SK-N-SH (cell line): Measurements from ENCODE around the gene ID4. TPM values are rescaled to one million over a fixed set of nuclear protein-coding genes. Genes with fewer than 3 reads are reported as not detected.

Source experiments
- CTCF ChIA-PET: fragments of 300-600, 350-600 bp; formaldehyde crosslinking; extraction: SDS; loops from one replicate; lab custom pipeline; 2021; lab: Yijun Ruan, JAX
- POLR2A ChIA-PET: fragments of 350-600 bp; sonication (Branson Sonifier 250); formaldehyde crosslinking; extraction: SDS; loops from one replicate; lab custom pipeline; 2020; ENCODE audit warnings: antibody characterized with exemption, inconsistent platforms; lab: Yijun Ruan, JAX
- DNase-seq: peaks from one replicate; pipeline ENCODE4 v3.0.0; 2012
- H2AFZ ChIP-seq: fragments of 200-600 bp; sonication (generic); 2 replicates; pipeline ENCODE4 v1.8.1; 2016; ENCODE audit warnings: antibody characterized with exemption, mild to moderate bottlenecking, low read depth
- H3F3A ChIP-seq: fragments of 200-600 bp; sonication (generic); replicated peaks from 2 replicates; pipeline ENCODE3; 2016; ENCODE audit warnings: antibody characterized with exemption, mild to moderate bottlenecking; ENCODE audit not compliant: insufficient read depth
- H3K27ac ChIP-seq, 2 experiments: fragments of 200-500 bp in 1 of 2; fragments of 200-600 bp in 1 of 2; sonication (Bioruptor generic) in 1 of 2; sonication (generic), shearing (Covaris generic) in 1 of 2; 2 replicates each; pipeline versions ENCODE4 v1.5.1 to v1.6.1; 2014 to 2016; ENCODE audit warnings: low read depth in 2 of 2, inconsistent platforms in 1 of 2, low read length in 1 of 2, mild to moderate bottlenecking in 1 of 2, mixed read lengths in 1 of 2
- H3K27me3 ChIP-seq: fragments of 200-600 bp; sonication (generic), shearing (Covaris generic); 2 replicates; pipeline ENCODE4 v1.6.1; 2016; ENCODE audit warnings: mixed run types; ENCODE audit not compliant: insufficient read depth
- H3K36me3 ChIP-seq, 2 experiments: fragments of 200-500 bp in 1 of 2; fragments of 200-600 bp in 1 of 2; sonication (Bioruptor generic) in 1 of 2; sonication (generic) in 1 of 2; replicated peaks in 1 of 2; 2 replicates each; pipeline versions ENCODE3 to v1.5.1; 2014 to 2016; ENCODE audit warnings: low read length in 1 of 2, mild to moderate bottlenecking in 1 of 2; ENCODE audit not compliant: insufficient read depth in 2 of 2, control insufficient read depth in 1 of 2
- H3K4me1 ChIP-seq, 2 experiments: fragments of 200-500 bp in 1 of 2; fragments of 200-600 bp in 1 of 2; sonication (Bioruptor generic) in 1 of 2; sonication (generic), shearing (Covaris generic) in 1 of 2; 2 replicates each; pipeline versions ENCODE4 v1.5.1 to v1.6.1; 2014 to 2016; ENCODE audit warnings: low read depth in 1 of 2, low read length in 1 of 2, mixed run types in 1 of 2; ENCODE audit not compliant: insufficient read depth in 2 of 2, control insufficient read depth in 1 of 2
- H3K4me2 ChIP-seq: fragments of 200-600 bp; sonication (generic), shearing (Covaris generic); 2 replicates; pipeline ENCODE4 v1.6.1; 2017; ENCODE audit warnings: mixed run types
- H3K4me3 ChIP-seq, 2 experiments: fragments of 200-500 bp in 1 of 2; fragments of 200-600 bp in 1 of 2; sonication (Bioruptor generic) in 1 of 2; sonication (generic), shearing (Covaris generic) in 1 of 2; 2 replicates each; pipeline versions ENCODE4 v1.5.1 to v1.8.1; 2014 to 2016; ENCODE audit warnings: low read depth in 2 of 2, inconsistent platforms in 1 of 2, low read length in 1 of 2, mild to moderate bottlenecking in 1 of 2, mixed read lengths in 1 of 2, moderate library complexity in 1 of 2
- H3K79me2 ChIP-seq: fragments of 200-600 bp; sonication (generic); 2 replicates; pipeline ENCODE4 v1.8.1; 2017; ENCODE audit warnings: mild to moderate bottlenecking; ENCODE audit not compliant: insufficient read depth
- H3K9ac ChIP-seq: fragments of 200-600 bp; sonication (generic); 2 replicates; pipeline ENCODE4 v1.6.1; 2017; ENCODE audit warnings: mixed run types
- H3K9me2 ChIP-seq: fragments of 200-600 bp; sonication (generic); 2 replicates; pipeline ENCODE4 v1.6.1; 2017; ENCODE audit warnings: mixed run types
- H3K9me3 ChIP-seq: fragments of 200-600 bp; sonication (generic); 2 replicates; pipeline ENCODE4 v1.6.1; 2017; ENCODE audit warnings: mixed run types, mild to moderate bottlenecking, moderate library complexity
- H4K20me1 ChIP-seq: fragments of 200-600 bp; sonication (generic); 2 replicates; pipeline ENCODE4 v1.6.1; 2017; ENCODE audit warnings: mild to moderate bottlenecking, mixed run types; ENCODE audit not compliant: insufficient read depth
- ELF1 ChIP-seq: IDR thresholded peaks from 2 replicates; pipeline ENCODE4 v1.4.0; 2012
- EZH2phosphoT487 ChIP-seq: fragments of 200-600 bp; sonication (generic); IDR thresholded peaks from 2 replicates; pipeline ENCODE4 v1.6.1; 2017; ENCODE audit warnings: low read depth, mixed run types, mild to moderate bottlenecking, antibody characterized with exemption, moderate library complexity, borderline replicate concordance
- FOXJ3 ChIP-seq: sonication (generic); formaldehyde crosslinking; IDR thresholded peaks from 2 replicates; pipeline ENCODE4 v1.5.1; 2020; ENCODE audit warnings: mild to moderate bottlenecking, missing genetic modification reagents
- FOXM1 ChIP-seq: IDR thresholded peaks from 2 replicates; pipeline ENCODE4 v1.4.0; 2012; ENCODE audit warnings: low read depth, mild to moderate bottlenecking
- GABPA ChIP-seq: IDR thresholded peaks from 2 replicates; pipeline ENCODE4 v1.4.0; 2012; ENCODE audit warnings: low read depth, mild to moderate bottlenecking
- GATA2 ChIP-seq: sonication (generic); formaldehyde crosslinking; IDR thresholded peaks from 2 replicates; pipeline ENCODE4 v1.5.0; 2020; ENCODE audit warnings: mild to moderate bottlenecking, missing genetic modification reagents
- JUND ChIP-seq: IDR thresholded peaks from 2 replicates; pipeline ENCODE4 v1.4.0; 2012
- MEF2A ChIP-seq: IDR thresholded peaks from 2 replicates; pipeline ENCODE4 v1.4.0; 2012; ENCODE audit warnings: low read depth, borderline replicate concordance
- RCOR1 ChIP-seq: fragments of 150-350 bp; IDR thresholded peaks from 2 replicates; pipeline ENCODE4 v1.6.1; 2017; ENCODE audit warnings: antibody characterized with exemption, low read length
- RXRA ChIP-seq: IDR thresholded peaks from 2 replicates; pipeline ENCODE4 v1.4.0; 2012; ENCODE audit warnings: low read depth, mild to moderate bottlenecking, borderline replicate concordance
- SIN3A ChIP-seq: IDR thresholded peaks from 2 replicates; pipeline ENCODE4 v1.6.1; 2012; ENCODE audit warnings: low read depth, mild to moderate bottlenecking, low read length, moderate library complexity, borderline replicate concordance
- USF2 ChIP-seq: fragments of 150-350 bp; IDR thresholded peaks from 2 replicates; pipeline ENCODE4 v1.6.1; 2017; ENCODE audit warnings: antibody characterized with exemption, low read length, low read depth, borderline replicate concordance
- YY1 ChIP-seq: IDR thresholded peaks from 2 replicates; pipeline ENCODE4 v1.4.0; 2012; ENCODE audit warnings: low read depth, mild to moderate bottlenecking
- WGBS: methylation state at CpG from one replicate; pipeline ENCODE4 v1.1.6; 2017; ENCODE audit warnings: low lambda C conversion rate; 5-methylcytosine and 5-hydroxymethylcytosine counted together
- polyA plus RNA-seq, 3 experiments: library from polyadenylated mRNA; depleted of rRNA; stranded (reverse); fragments of >200 nt; gene quantifications; 2 replicates each; pipeline ENCODE4 v1.2.3, GENCODE V29; 2012
- TF ChIP-seq, protein P1 (sequence below): fragments of 200-600 bp; sonication (generic); IDR thresholded peaks from 2 replicates; pipeline ENCODE4 v1.6.1; 2017; ENCODE audit warnings: antibody characterized with exemption, mild to moderate bottlenecking, moderate library complexity
- TF ChIP-seq, protein P2 (sequence below): IDR thresholded peaks from 2 replicates; pipeline ENCODE4 v1.4.0; 2012; ENCODE audit warnings: low read depth, borderline replicate concordance

Gene ID4
- polyA plus RNA-seq, 1 of the 3 experiments (the other 2 are of a cell fraction): 4.9 TPM

GRCh38 chr6:19827903-19828302 is 9.3 kb upstream of the ID4 start:
- TF ChIP-seq SIN3A (no peak), FOXM1 (no peak), FOXJ3 (no peak), GATA2 (CRISPR knock-in tag) (no peak), USF2 (no peak), RXRA (no peak)
- H3K4me1 ChIP-seq: no peaks in the 10 kb centered on the region
- no peaks in the 10 kb centered on the region for H3K79me2 ChIP-seq
- H3K27ac ChIP-seq: no peak overlapping the region
- H3K9ac ChIP-seq: no peak overlapping the region
- WGBS: 2% methylated on average over 1 of the region's 1 CpG
- CTCF ChIA-PET: no interaction called here
- H3F3A ChIP-seq: no peaks in the 10 kb centered on the region
- no peak overlapping the region for H3K4me2 ChIP-seq
- no peaks in the 10 kb centered on the region for H3K36me3 ChIP-seq
- H3K4me3 ChIP-seq: no peak overlapping the region
- H3K9me2 ChIP-seq: no peaks in the 10 kb centered on the region
- no peaks in the 10 kb centered on the region for H4K20me1 ChIP-seq
- DNase-seq: no peak
- POLR2A ChIA-PET: no interaction called here
- no peaks in the 10 kb centered on the region for H3K9me3 ChIP-seq
- H2AFZ ChIP-seq: no peak overlapping the region
- H3K27me3 ChIP-seq: no peaks in the 10 kb centered on the region

DNA sequence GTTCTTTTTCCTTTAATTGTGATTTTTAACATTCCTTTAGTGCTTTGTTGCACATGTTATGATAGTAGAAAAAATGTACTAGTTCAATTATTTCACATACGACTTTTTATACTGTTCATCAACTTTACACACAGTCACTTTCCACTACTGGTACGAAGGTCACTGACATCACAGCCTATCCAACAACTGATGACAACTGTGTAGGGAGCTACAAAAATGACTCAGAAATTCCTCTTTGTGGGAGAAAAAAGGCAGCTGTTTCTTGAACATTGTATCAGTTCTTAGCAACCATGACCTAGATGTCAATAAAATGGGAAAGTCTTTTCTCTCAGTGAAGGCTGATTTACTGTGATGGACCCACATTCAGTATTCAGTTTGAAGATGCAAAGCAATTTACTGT is 7.0 kb upstream of the ID4 start:
- no peak overlapping the region for H2AFZ ChIP-seq
- CTCF ChIA-PET: no interaction called here
- no peak overlapping the region for H3K4me2 ChIP-seq
- H3K27ac ChIP-seq: no peak overlapping the region
- DNase-seq: no peak
- H3K36me3 ChIP-seq: no peaks in the 10 kb centered on the region
- H3K4me3 ChIP-seq: no peak overlapping the region
- no peak overlapping the region for H3K9ac ChIP-seq
- TF ChIP-seq EZH2phosphoT487 (no peak), FOXJ3 (no peak), YY1 (no peak), RCOR1 (no peak), JUND (no peak), ELF1 (no peak), USF2 (no peak), RXRA (no peak), GABPA (no peak), MEF2A (no peak)
- TF ChIP-seq, protein P1, sequence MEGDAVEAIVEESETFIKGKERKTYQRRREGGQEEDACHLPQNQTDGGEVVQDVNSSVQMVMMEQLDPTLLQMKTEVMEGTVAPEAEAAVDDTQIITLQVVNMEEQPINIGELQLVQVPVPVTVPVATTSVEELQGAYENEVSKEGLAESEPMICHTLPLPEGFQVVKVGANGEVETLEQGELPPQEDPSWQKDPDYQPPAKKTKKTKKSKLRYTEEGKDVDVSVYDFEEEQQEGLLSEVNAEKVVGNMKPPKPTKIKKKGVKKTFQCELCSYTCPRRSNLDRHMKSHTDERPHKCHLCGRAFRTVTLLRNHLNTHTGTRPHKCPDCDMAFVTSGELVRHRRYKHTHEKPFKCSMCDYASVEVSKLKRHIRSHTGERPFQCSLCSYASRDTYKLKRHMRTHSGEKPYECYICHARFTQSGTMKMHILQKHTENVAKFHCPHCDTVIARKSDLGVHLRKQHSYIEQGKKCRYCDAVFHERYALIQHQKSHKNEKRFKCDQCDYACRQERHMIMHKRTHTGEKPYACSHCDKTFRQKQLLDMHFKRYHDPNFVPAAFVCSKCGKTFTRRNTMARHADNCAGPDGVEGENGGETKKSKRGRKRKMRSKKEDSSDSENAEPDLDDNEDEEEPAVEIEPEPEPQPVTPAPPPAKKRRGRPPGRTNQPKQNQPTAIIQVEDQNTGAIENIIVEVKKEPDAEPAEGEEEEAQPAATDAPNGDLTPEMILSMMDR: no peak
- TF ChIP-seq, protein P2, sequence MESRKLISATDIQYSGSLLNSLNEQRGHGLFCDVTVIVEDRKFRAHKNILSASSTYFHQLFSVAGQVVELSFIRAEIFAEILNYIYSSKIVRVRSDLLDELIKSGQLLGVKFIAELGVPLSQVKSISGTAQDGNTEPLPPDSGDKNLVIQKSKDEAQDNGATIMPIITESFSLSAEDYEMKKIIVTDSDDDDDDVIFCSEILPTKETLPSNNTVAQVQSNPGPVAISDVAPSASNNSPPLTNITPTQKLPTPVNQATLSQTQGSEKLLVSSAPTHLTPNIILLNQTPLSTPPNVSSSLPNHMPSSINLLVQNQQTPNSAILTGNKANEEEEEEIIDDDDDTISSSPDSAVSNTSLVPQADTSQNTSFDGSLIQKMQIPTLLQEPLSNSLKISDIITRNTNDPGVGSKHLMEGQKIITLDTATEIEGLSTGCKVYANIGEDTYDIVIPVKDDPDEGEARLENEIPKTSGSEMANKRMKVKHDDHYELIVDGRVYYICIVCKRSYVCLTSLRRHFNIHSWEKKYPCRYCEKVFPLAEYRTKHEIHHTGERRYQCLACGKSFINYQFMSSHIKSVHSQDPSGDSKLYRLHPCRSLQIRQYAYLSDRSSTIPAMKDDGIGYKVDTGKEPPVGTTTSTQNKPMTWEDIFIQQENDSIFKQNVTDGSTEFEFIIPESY: no peak
- H3K79me2 ChIP-seq: no peaks in the 10 kb centered on the region
- H3F3A ChIP-seq: no peaks in the 10 kb centered on the region
- H3K9me2 ChIP-seq: no peaks in the 10 kb centered on the region
- H4K20me1 ChIP-seq: no peaks in the 10 kb centered on the region
- 18% methylated on average over 2 of the region's 2 CpGs for WGBS
- H3K4me1 ChIP-seq: no peaks in the 10 kb centered on the region
- H3K9me3 ChIP-seq: no peaks in the 10 kb centered on the region
- POLR2A ChIA-PET: no interaction called here
- no peaks in the 10 kb centered on the region for H3K27me3 ChIP-seq
